MCF 10A (cell line): ENCODE results near the gene HPCA. TPM values are rescaled to one million over a fixed set of nuclear protein-coding genes. Genes with fewer than 3 reads are reported as not detected.

ENCODE experiments used
- BruUV-seq: library from RNA; stranded (reverse); fragments of 400-500 nt; replicated peaks from 2 replicates; lab custom pipeline; 2021; lab: Mats Ljungman, UMichigan
- CTCF ChIA-PET: fragments of 300-600 bp; sonication (Branson Sonifier 250); formaldehyde crosslinking; extraction: SDS; loops from one replicate; lab custom pipeline; 2021; ENCODE audit warnings: antibody characterized with exemption, inconsistent platforms; lab: Yijun Ruan, JAX
- POLR2A ChIA-PET: fragments of 300-600, 350-650 bp; sonication (Branson Sonifier 250); formaldehyde crosslinking; extraction: SDS; loops from one replicate; lab custom pipeline; 2020; ENCODE audit warnings: antibody characterized with exemption, inconsistent platforms; lab: Yijun Ruan, JAX
- DNase-seq: peaks from one replicate; pipeline ENCODE4 v3.0.0-alpha.2; 2018; ENCODE audit not compliant: unreplicated experiment
- H3K27ac Mint-ChIP-seq: one replicate; pipeline ENCODE4 v1.8.0; 2022; ENCODE audit warnings: mild to moderate bottlenecking, low read depth, mixed read lengths; ENCODE audit not compliant: unreplicated experiment
- H3K27me3 Mint-ChIP-seq: one replicate; pipeline ENCODE4 v1.8.0; 2022; ENCODE audit warnings: mixed read lengths; ENCODE audit not compliant: insufficient read depth, unreplicated experiment
- H3K36me3 Mint-ChIP-seq: one replicate; pipeline ENCODE4 v1.8.0; 2022; ENCODE audit warnings: mild to moderate bottlenecking, moderate library complexity, mixed read lengths; ENCODE audit not compliant: insufficient read depth, unreplicated experiment
- H3K4me1 Mint-ChIP-seq: one replicate; pipeline ENCODE4 v1.8.0; 2022; ENCODE audit warnings: mixed read lengths; ENCODE audit not compliant: insufficient read depth, unreplicated experiment
- H3K4me3 Mint-ChIP-seq: one replicate; pipeline ENCODE4 v1.8.0; 2022; ENCODE audit warnings: mild to moderate bottlenecking, moderate library complexity, mixed read lengths; ENCODE audit not compliant: unreplicated experiment
- H3K9me3 Mint-ChIP-seq: one replicate; pipeline ENCODE4 v1.8.0; 2022; ENCODE audit warnings: mixed read lengths; ENCODE audit not compliant: unreplicated experiment
- intact Hi-C: fragments of 100-400 bp; cut with micrococcal nuclease; formaldehyde crosslinking; loops from 2 replicates; pipeline ENCODE4 v1.14.1; 2022
- total RNA-seq: library from RNA; stranded (reverse); gene quantifications from 2 replicates; pipeline ENCODE4 v1.2.3, GENCODE V29; 2022
- TF ChIP-seq, protein P1 (sequence below): fragments of 200-600 bp; IDR thresholded peaks from one replicate; pipeline ENCODE4 v1.8.0; 2022; ENCODE audit warnings: antibody characterized with exemption, mild to moderate bottlenecking; ENCODE audit not compliant: unreplicated experiment

Gene HPCA
- total RNA-seq, 1 experiment from 2014 or later = not detected

DNA sequence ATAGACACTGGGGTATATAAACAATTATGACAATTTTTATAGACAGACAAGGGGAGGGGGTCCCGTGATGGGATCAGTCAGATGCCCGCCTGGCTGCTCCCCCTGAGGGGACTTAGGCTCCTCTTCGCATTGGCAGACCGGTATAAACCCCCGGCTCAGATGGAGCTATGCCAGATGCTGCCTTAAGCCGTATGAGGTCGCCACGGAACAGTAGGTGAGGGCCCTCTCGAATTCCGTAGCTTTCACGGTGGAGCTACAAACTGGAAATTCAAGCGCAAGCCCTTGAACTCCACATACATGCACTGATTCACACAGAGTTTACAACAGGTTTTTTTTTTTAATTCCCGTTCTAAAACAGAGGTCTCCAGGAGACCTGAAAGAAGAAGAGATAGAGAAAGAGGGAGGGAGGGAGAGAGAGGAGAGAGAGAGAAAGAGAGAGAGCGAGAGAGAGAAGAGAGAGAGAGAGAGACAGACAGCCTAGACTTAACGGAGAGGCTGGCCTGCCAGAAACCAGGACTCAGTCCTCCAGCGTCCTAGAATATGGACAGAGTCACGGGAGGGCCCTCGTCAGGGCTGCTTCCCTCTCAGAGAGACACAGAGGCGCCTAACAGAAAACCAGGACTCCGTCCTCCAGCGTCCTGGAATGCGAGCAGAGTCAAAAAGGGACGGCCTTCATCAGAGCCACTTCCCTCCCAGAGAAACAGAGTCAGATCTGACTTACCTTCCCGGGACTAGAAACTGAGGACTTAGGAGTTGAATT is 39.3 kb downstream of the HPCA start:
- H3K27me3 Mint-ChIP-seq = no peaks in the 10 kb centered on the region
- intact Hi-C loops = no loop called here
- TF ChIP-seq, protein P1, sequence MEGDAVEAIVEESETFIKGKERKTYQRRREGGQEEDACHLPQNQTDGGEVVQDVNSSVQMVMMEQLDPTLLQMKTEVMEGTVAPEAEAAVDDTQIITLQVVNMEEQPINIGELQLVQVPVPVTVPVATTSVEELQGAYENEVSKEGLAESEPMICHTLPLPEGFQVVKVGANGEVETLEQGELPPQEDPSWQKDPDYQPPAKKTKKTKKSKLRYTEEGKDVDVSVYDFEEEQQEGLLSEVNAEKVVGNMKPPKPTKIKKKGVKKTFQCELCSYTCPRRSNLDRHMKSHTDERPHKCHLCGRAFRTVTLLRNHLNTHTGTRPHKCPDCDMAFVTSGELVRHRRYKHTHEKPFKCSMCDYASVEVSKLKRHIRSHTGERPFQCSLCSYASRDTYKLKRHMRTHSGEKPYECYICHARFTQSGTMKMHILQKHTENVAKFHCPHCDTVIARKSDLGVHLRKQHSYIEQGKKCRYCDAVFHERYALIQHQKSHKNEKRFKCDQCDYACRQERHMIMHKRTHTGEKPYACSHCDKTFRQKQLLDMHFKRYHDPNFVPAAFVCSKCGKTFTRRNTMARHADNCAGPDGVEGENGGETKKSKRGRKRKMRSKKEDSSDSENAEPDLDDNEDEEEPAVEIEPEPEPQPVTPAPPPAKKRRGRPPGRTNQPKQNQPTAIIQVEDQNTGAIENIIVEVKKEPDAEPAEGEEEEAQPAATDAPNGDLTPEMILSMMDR = no peak
- BruUV-seq = no TSS peak
- H3K27ac Mint-ChIP-seq = no peak overlapping the region
- ChIA-PET CTCF (interaction anchor here (0.6 kb wide), 1 partner anchor 45 kb away, joined by 6 read pairs; no protein-coding TSS in a partner anchor), POLR2A (no interaction called here)
- H3K4me3 Mint-ChIP-seq = no peak overlapping the region
- no peaks in the 10 kb centered on the region for H3K4me1 Mint-ChIP-seq
- no peak for DNase-seq
- peaks cover 6% of the 10 kb centered on the region for H3K36me3 Mint-ChIP-seq
- H3K9me3 Mint-ChIP-seq = no peaks in the 10 kb centered on the region

DNA sequence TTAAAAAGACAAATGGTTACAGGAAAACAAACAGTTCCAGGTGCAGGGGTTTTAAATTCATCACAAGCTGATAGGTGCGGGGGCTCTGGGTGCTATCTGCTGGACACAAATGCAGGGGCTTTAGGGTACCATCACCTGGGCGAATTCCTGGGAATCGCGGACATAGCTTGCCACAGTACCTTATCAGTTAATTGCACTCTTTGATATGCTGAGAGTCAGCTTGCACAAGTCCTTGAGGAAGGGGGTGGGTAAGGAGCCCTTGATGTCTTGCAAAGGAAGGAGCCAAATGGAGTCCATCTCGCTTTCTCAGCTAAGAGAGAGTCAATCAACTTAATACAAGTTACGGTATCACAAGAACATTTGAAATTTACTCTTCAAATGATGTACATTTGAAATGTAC is 40.3 kb downstream of the HPCA start:
- Mint-ChIP-seq H3K9me3 (no peaks in the 10 kb centered on the region), H3K36me3 (peaks cover 4% of the 10 kb centered on the region), H3K4me3 (no peak overlapping the region), H3K27me3 (no peaks in the 10 kb centered on the region), H3K4me1 (no peaks in the 10 kb centered on the region), H3K27ac (no peak overlapping the region)
- CTCF ChIA-PET = interaction anchor here (0.6 to 1.9 kb wide), 2 partner anchors 81 to 160 kb away, joined by 3 to 4 read pairs; no protein-coding TSS in a partner anchor
- DNase-seq = no peak
- BruUV-seq = no TSS peak
- intact Hi-C loops = no loop called here
- POLR2A ChIA-PET = interaction anchor here (0.8 kb wide), 1 partner anchor 35 kb away, joined by 3 read pairs; no protein-coding TSS in a partner anchor
- TF ChIP-seq, protein P1 = no peak

DNA sequence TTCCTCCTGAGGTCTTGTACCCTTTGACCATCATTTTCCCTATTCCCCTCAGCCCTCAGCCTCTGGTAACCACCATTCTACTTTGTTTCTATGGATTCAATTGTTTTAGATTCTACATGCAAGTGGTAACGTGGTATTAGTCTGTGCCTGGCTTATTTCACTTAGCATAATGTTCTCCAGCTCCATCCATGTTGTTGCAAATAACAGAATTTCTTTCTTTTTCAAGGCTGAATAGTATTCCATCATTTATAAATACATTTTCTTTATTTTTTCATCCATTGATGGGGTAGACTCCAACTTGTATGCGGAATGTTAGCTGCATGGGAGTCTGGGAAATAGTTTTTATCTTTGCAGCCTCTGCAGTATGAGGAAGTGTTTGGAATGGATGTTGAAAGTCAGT is 41.1 kb downstream of the HPCA start:
- POLR2A ChIA-PET = no interaction called here
- Mint-ChIP-seq H3K4me3 (no peak overlapping the region), H3K27ac (no peak overlapping the region), H3K9me3 (no peaks in the 10 kb centered on the region), H3K27me3 (no peaks in the 10 kb centered on the region), H3K4me1 (no peaks in the 10 kb centered on the region), H3K36me3 (peaks cover 4% of the 10 kb centered on the region)
- DNase-seq = no peak
- intact Hi-C loops = no loop called here
- CTCF ChIA-PET = interaction anchor here (0.6 to 1.9 kb wide), 4 partner anchors 21 to 156 kb away, joined by 3 to 7 read pairs (median 4); no protein-coding TSS in a partner anchor
- TF ChIP-seq, protein P1 = no peak
- no TSS peak for BruUV-seq

- Mint-ChIP-seq H3K36me3 (peaks cover 4% of the 10 kb centered on the region), H3K9me3 (no peaks in the 10 kb centered on the region), H3K4me3 (no peak overlapping the region), H3K27ac (no peak overlapping the region), H3K4me1 (no peaks in the 10 kb centered on the region), H3K27me3 (no peaks in the 10 kb centered on the region)
- no TSS peak for BruUV-seq
- TF ChIP-seq, protein P1 = no peak
- intact Hi-C loops = no loop called here
- no peak for DNase-seq
- ChIA-PET POLR2A (interaction anchor here (0.6 kb wide), 1 partner anchor 92 kb away, joined by 3 read pairs; no protein-coding TSS in a partner anchor), CTCF (interaction anchor here (0.6 to 1.7 kb wide), 7 partner anchors 13 to 408 kb away, joined by 3 to 7 read pairs (median 3); no protein-coding TSS in a partner anchor)
These were observed 42.0 kb downstream of the HPCA start for GRCh38 chr1:32928285-32928684.
